Astrocyte (in vitro differentiated cells and primary cell): ENCODE measurements around the gene JAGN1. TPM values are rescaled to one million over a fixed set of nuclear protein-coding genes. Genes with fewer than 3 reads are reported as not detected.
A peak's percentile ranks its signal among the peaks of the same experiment; 100 is the strongest.
"Not testable (repeated sequence)": the region's sequence is repeated elsewhere in the genome, so short reads cannot be mapped to it uniquely, and the experiment has no call there.

ENCODE experiments used
- DNase-seq: peaks from one replicate; pipeline ENCODE4 v3.0.0-alpha.2; 2010; ENCODE audit warnings: low read depth
- FAIRE-seq: peaks from 2 replicates; lab custom pipeline; 2011; peaks lifted over from hg19 to GRCh38; lab: Jason Lieb, UNC
- H2AFZ ChIP-seq: 2 replicates; pipeline ENCODE4 v1.6.0; 2012; ENCODE audit warnings: low read depth, low read length, inconsistent platforms
- H3K27ac ChIP-seq: 2 replicates; pipeline ENCODE4 v1.5.1; 2011; ENCODE audit warnings: low read depth, low read length, inconsistent platforms
- H3K27me3 ChIP-seq: 2 replicates; pipeline ENCODE4 v1.6.0; 2011; ENCODE audit warnings: low read length, inconsistent platforms; ENCODE audit not compliant: insufficient read depth
- H3K36me3 ChIP-seq: 2 replicates; pipeline ENCODE4 v1.5.1; 2011; ENCODE audit warnings: low read length, inconsistent platforms; ENCODE audit not compliant: insufficient read depth
- H3K4me1 ChIP-seq: 2 replicates; pipeline ENCODE4 v1.5.1; 2011; ENCODE audit warnings: low read length, inconsistent platforms; ENCODE audit not compliant: insufficient read depth
- H3K4me2 ChIP-seq: 2 replicates; pipeline ENCODE4 v1.6.0; 2012; ENCODE audit warnings: low read length, inconsistent platforms
- H3K4me3 ChIP-seq: 2 replicates; pipeline ENCODE4 v1.5.1; 2011; ENCODE audit warnings: low read depth, mild to moderate bottlenecking, low read length, inconsistent platforms; ENCODE audit not compliant: insufficient read depth
- H3K79me2 ChIP-seq: 2 replicates; pipeline ENCODE4 v1.6.0; 2012; ENCODE audit warnings: mild to moderate bottlenecking, low read length, inconsistent platforms; ENCODE audit not compliant: insufficient read depth
- H3K9ac ChIP-seq: 2 replicates; pipeline ENCODE4 v1.6.0; 2012; ENCODE audit warnings: mild to moderate bottlenecking, low read length, inconsistent platforms
- H3K9me3 ChIP-seq: 2 replicates; pipeline ENCODE4 v1.5.1; 2012; ENCODE audit warnings: low read depth, mild to moderate bottlenecking, low read length, inconsistent platforms; ENCODE audit not compliant: insufficient read depth
- H4K20me1 ChIP-seq: 2 replicates; pipeline ENCODE4 v1.6.0; 2012; ENCODE audit warnings: low read length, inconsistent platforms; ENCODE audit not compliant: insufficient read depth
- H3K27ac Mint-ChIP-seq: one replicate; pipeline ENCODE4 v1.8.0; 2021; ENCODE audit warnings: mild to moderate bottlenecking, mixed read lengths; ENCODE audit not compliant: unreplicated experiment
- H3K27me3 Mint-ChIP-seq: one replicate; pipeline ENCODE4 v1.8.0; 2021; ENCODE audit warnings: low read depth, mixed read lengths; ENCODE audit not compliant: unreplicated experiment
- H3K36me3 Mint-ChIP-seq: one replicate; pipeline ENCODE4 v1.8.0; 2021; ENCODE audit warnings: low read depth, mixed read lengths; ENCODE audit not compliant: unreplicated experiment
- H3K4me1 Mint-ChIP-seq: one replicate; pipeline ENCODE4 v1.8.0; 2021; ENCODE audit warnings: low read depth, mixed read lengths; ENCODE audit not compliant: unreplicated experiment
- H3K4me3 Mint-ChIP-seq: one replicate; pipeline ENCODE4 v1.8.0; 2021; ENCODE audit warnings: mild to moderate bottlenecking, moderate library complexity, mixed read lengths; ENCODE audit not compliant: unreplicated experiment
- H3K9me3 Mint-ChIP-seq: one replicate; pipeline ENCODE4 v1.8.0; 2021; ENCODE audit warnings: mild to moderate bottlenecking, mixed read lengths; ENCODE audit not compliant: unreplicated experiment
- EZH2 ChIP-seq: IDR thresholded peaks from 2 replicates; pipeline ENCODE4 v1.6.1; 2012; ENCODE audit warnings: mild to moderate bottlenecking, low read length, inconsistent platforms; ENCODE audit not compliant: insufficient read depth
- total RNA-seq: library from RNA; stranded (reverse); gene quantifications from 2 replicates; pipeline ENCODE4 v1.2.1, GENCODE V29; 2021
- TF ChIP-seq, protein P1 (sequence below): IDR thresholded peaks from 2 replicates; pipeline ENCODE4 v1.5.1; 2011; ENCODE audit warnings: low read depth, mild to moderate bottlenecking, inconsistent platforms, low read length, moderate library complexity; ENCODE audit not compliant: insufficient read depth

Gene JAGN1
- total RNA-seq, 1 donor from 2014 or later: 31.7 TPM

- no peaks in the 10 kb centered on the region for H4K20me1 ChIP-seq
- FAIRE-seq (no peak), DNase-seq (no peak)
- Mint-ChIP-seq H3K27ac (no peak overlapping the region), H3K36me3 (no peaks in the 10 kb centered on the region), H3K4me1 (peaks cover 7% of the 10 kb centered on the region), H3K4me3 (no peak overlapping the region), H3K9me3 (no peaks in the 10 kb centered on the region), H3K27me3 (peaks cover 7% of the 10 kb centered on the region)
- H3K9ac ChIP-seq: no peak overlapping the region
- peak overlapping the region; percentile 67 for H2AFZ ChIP-seq
- H3K27ac ChIP-seq: no peak overlapping the region
- no peaks in the 10 kb centered on the region for H3K9me3 ChIP-seq
- H3K36me3 ChIP-seq: no peaks in the 10 kb centered on the region
- TF ChIP-seq EZH2: no peak
- TF ChIP-seq, protein P1, sequence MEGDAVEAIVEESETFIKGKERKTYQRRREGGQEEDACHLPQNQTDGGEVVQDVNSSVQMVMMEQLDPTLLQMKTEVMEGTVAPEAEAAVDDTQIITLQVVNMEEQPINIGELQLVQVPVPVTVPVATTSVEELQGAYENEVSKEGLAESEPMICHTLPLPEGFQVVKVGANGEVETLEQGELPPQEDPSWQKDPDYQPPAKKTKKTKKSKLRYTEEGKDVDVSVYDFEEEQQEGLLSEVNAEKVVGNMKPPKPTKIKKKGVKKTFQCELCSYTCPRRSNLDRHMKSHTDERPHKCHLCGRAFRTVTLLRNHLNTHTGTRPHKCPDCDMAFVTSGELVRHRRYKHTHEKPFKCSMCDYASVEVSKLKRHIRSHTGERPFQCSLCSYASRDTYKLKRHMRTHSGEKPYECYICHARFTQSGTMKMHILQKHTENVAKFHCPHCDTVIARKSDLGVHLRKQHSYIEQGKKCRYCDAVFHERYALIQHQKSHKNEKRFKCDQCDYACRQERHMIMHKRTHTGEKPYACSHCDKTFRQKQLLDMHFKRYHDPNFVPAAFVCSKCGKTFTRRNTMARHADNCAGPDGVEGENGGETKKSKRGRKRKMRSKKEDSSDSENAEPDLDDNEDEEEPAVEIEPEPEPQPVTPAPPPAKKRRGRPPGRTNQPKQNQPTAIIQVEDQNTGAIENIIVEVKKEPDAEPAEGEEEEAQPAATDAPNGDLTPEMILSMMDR: no peak
- H3K4me1 ChIP-seq: peaks cover 9% of the 10 kb centered on the region
- no peaks in the 10 kb centered on the region for H3K27me3 ChIP-seq
- peak overlapping the region; percentile 62 for H3K4me2 ChIP-seq
- H3K4me3 ChIP-seq: no peak overlapping the region
- no peaks in the 10 kb centered on the region for H3K79me2 ChIP-seq
Measured at GRCh38 chr3:9863058-9863772, 27.2 kb upstream of the JAGN1 start.

GRCh38 chr3:9864200-9864927, 26.0 kb upstream of the JAGN1 start:
- Histone ChIP-seq H2AFZ (peak overlapping the region; percentile 44), H3K4me2 (peak overlapping the region; percentile 38), H3K27me3 (no peaks in the 10 kb centered on the region), H3K27ac (no peak overlapping the region), H3K4me3 (no peak overlapping the region), H3K9ac (no peak overlapping the region), H3K9me3 (no peaks in the 10 kb centered on the region), H3K4me1 (peaks cover 9% of the 10 kb centered on the region), H4K20me1 (no peaks in the 10 kb centered on the region), H3K79me2 (no peaks in the 10 kb centered on the region), H3K36me3 (no peaks in the 10 kb centered on the region)
- Mint-ChIP-seq H3K4me3 (no peak overlapping the region), H3K9me3 (no peaks in the 10 kb centered on the region), H3K27me3 (peaks cover 7% of the 10 kb centered on the region), H3K4me1 (peaks cover 7% of the 10 kb centered on the region), H3K36me3 (no peaks in the 10 kb centered on the region), H3K27ac (peak overlapping the region; percentile 91)
- TF ChIP-seq EZH2: no peak
- TF ChIP-seq, protein P1: no peak
- FAIRE-seq (no peak), DNase-seq (peak; percentile 76)

DNA sequence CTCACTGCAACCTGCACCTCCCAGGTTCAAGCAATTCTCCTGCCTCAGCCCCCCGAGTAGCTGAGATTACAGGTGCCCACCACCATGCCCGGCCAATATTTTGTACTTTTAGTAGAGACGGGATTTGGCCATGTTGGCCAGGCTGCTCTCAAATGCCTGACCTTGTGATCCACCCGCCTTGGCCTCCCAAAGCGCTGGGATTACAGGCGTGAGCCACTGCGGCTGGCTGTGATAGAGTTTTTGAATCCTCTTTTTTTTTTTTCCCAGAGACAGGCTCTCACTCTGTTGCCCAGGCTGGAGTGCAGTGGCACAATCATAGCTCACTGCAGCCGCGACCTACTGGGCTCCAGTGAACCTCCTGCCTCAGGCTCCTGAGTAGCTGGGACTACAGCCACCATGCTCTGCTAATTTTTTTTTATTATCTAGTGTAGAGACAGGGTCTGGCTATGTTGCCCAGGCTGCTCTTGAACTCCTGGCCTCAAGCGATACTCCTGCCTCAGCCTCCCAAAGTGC, 25.2 kb upstream of the JAGN1 start:
- H3K4me1 ChIP-seq, FAIRE-seq, H3K4me1 Mint-ChIP-seq, H3K27ac Mint-ChIP-seq, H3K27me3 ChIP-seq, H2AFZ ChIP-seq, H3K36me3 Mint-ChIP-seq, DNase-seq, H3K27me3 Mint-ChIP-seq, H3K9me3 Mint-ChIP-seq, H3K27ac ChIP-seq, H3K4me3 Mint-ChIP-seq, H3K79me2 ChIP-seq, H3K9me3 ChIP-seq, H3K4me2 ChIP-seq, H3K4me3 ChIP-seq, H3K36me3 ChIP-seq, H3K9ac ChIP-seq, H4K20me1 ChIP-seq: not testable (repeated sequence)
